GM12878 (cell line): ENCODE results near the gene ACTN2. TPM values are rescaled to one million over a fixed set of nuclear protein-coding genes. Genes with fewer than 3 reads are reported as not detected.

Source experiments
- ATAC-seq: fragments of 200-7000 bp; cut with Tn5 transposase; 3 replicates; pipeline ENCODE4 v1.9.1; 2020; ENCODE audit warnings: mild to moderate bottlenecking, moderate library complexity
- BruUV-seq: library from RNA; stranded (reverse); fragments of 400-500 nt; replicated peaks from 2 replicates; lab custom pipeline; 2021; lab: Mats Ljungman, UMichigan
- CTCF ChIA-PET: fragments of 300-600 bp; sonication (Branson Sonifier 250); formaldehyde crosslinking; extraction: SDS; loops from one replicate; lab custom pipeline; 2021; ENCODE audit warnings: inconsistent platforms; lab: Yijun Ruan, JAX
- POLR2A ChIA-PET: fragments of 350-600 bp; formaldehyde crosslinking; extraction: SDS; loops from one replicate; lab custom pipeline; 2021; ENCODE audit warnings: inconsistent platforms; lab: Charles Lee
- RAD21 ChIA-PET: fragments of 300-600 bp; sonication (Branson Sonifier 250); formaldehyde crosslinking; loops from one replicate; lab custom pipeline; 2023; ENCODE audit warnings: antibody characterized with exemption; ENCODE audit not compliant: unreplicated experiment; lab: Charles Lee
- SMC1A ChIA-PET: fragments of 300-600 bp; sonication (Branson Sonifier 250); formaldehyde crosslinking; loops from one replicate; lab custom pipeline; 2023; ENCODE audit not compliant: unreplicated experiment, uncharacterized antibody; lab: Charles Lee
- DNase-seq: peaks from one replicate; pipeline ENCODE4 v3.0.0-alpha.2; 2011; ENCODE audit warnings: low read depth, low spot score
- FAIRE-seq: peaks from 3 replicates; lab custom pipeline; 2011; peaks lifted over from hg19 to GRCh38; lab: Jason Lieb, UNC
- H2AFZ ChIP-seq: 2 replicates; pipeline ENCODE4 v1.6.0; 2011; ENCODE audit warnings: low read depth, low read length, control low read depth; ENCODE audit not compliant: control insufficient read depth
- H3K27ac ChIP-seq: 2 replicates; pipeline ENCODE4 v1.5.1; 2011; ENCODE audit warnings: control low read depth; ENCODE audit not compliant: control insufficient read depth, insufficient read depth
- H3K27me3 ChIP-seq, 2 experiments: replicated peaks in 1 of 2; 2 replicates each; pipeline versions ENCODE4 v1.6.0 to v1.6.1; 2011; ENCODE audit warnings: low read length in 1 of 2; ENCODE audit not compliant: control insufficient read depth in 2 of 2, insufficient read depth in 2 of 2
- H3K36me3 ChIP-seq, 2 experiments: 2 replicates each; pipeline ENCODE4 v1.5.1; 2011; ENCODE audit warnings: low read length in 1 of 2; ENCODE audit not compliant: control insufficient read depth in 2 of 2, insufficient read depth in 2 of 2
- H3K4me1 ChIP-seq: 2 replicates; pipeline ENCODE4 v1.6.1; 2011; ENCODE audit warnings: mild to moderate bottlenecking, low read length, moderate library complexity, mixed read lengths; ENCODE audit not compliant: control insufficient read depth, insufficient read depth
- H3K4me2 ChIP-seq: 2 replicates; pipeline ENCODE4 v1.6.0; 2011; ENCODE audit warnings: control low read depth; ENCODE audit not compliant: control insufficient read depth, insufficient read depth
- H3K4me3 ChIP-seq: fragments of 200-600 bp; sonication (generic); 2 replicates; pipeline ENCODE4 v1.5.1; 2016
- H3K79me2 ChIP-seq: 2 replicates; pipeline ENCODE4 v1.6.0; 2011; ENCODE audit warnings: low read length; ENCODE audit not compliant: control insufficient read depth, insufficient read depth
- H3K9ac ChIP-seq: 2 replicates; pipeline ENCODE4 v1.8.0; 2011; ENCODE audit warnings: low read length, control low read depth, mixed read lengths; ENCODE audit not compliant: control insufficient read depth, insufficient read depth
- H3K9me3 ChIP-seq: replicated peaks from 3 replicates; pipeline ENCODE4 v1.5.1; 2011; ENCODE audit warnings: mild to moderate bottlenecking, low read length; ENCODE audit not compliant: control insufficient read depth, insufficient read depth
- H4K20me1 ChIP-seq: 2 replicates; pipeline ENCODE4 v1.6.0; 2011; ENCODE audit not compliant: control insufficient read depth, insufficient read depth
- ATF7 ChIP-seq: fragments of 450-650 bp; IDR thresholded peaks from 2 replicates; pipeline ENCODE4 v1.6.1; 2016; ENCODE audit warnings: low read depth, mild to moderate bottlenecking
- CBX5 ChIP-seq: sonication (generic); IDR thresholded peaks from 2 replicates; pipeline ENCODE4 v1.6.1; 2016; ENCODE audit warnings: low read depth, moderate library complexity, mild to moderate bottlenecking, inconsistent platforms
- EP300 ChIP-seq, 2 experiments: fragments of 150-350 bp in 1 of 2; IDR thresholded peaks; 2 replicates each; pipeline ENCODE4 v1.6.1; 2011 to 2012; ENCODE audit warnings: low read depth in 2 of 2, low read length in 2 of 2, borderline replicate concordance in 1 of 2, improper control_type of control experiment in 1 of 2, inconsistent platforms in 1 of 2; ENCODE audit not compliant: control insufficient read depth in 1 of 2
- FOXM1 ChIP-seq: IDR thresholded peaks from 2 replicates; pipeline ENCODE4 v1.6.1; 2012; ENCODE audit warnings: low read depth, mild to moderate bottlenecking, inconsistent platforms, low read length, moderate library complexity
- HDAC2 ChIP-seq: fragments of 200-600 bp; sonication (generic); IDR thresholded peaks from 2 replicates; pipeline ENCODE4 v1.6.1; 2017
- HDGF ChIP-seq: fragments of 450-650 bp; IDR thresholded peaks from 2 replicates; pipeline ENCODE4 v1.6.1; 2016; ENCODE audit warnings: antibody characterized with exemption
- IRF5 ChIP-seq: fragments of 450-650 bp; IDR thresholded peaks from 2 replicates; pipeline ENCODE4 v1.6.1; 2017; ENCODE audit warnings: borderline replicate concordance
- KLF5 ChIP-seq: fragments of 450-650 bp; IDR thresholded peaks from 2 replicates; pipeline ENCODE4 v1.6.1; 2014; ENCODE audit warnings: mild to moderate bottlenecking; ENCODE audit not compliant: partially characterized antibody
- MEF2B ChIP-seq: fragments of 450-650 bp; IDR thresholded peaks from 2 replicates; pipeline ENCODE4 v1.6.1; 2018; ENCODE audit warnings: mild to moderate bottlenecking, moderate library complexity; ENCODE audit not compliant: partially characterized antibody, poor library complexity, severe bottlenecking
- MLLT1 ChIP-seq: fragments of 450-650 bp; IDR thresholded peaks from 2 replicates; pipeline ENCODE4 v1.6.1; 2016; ENCODE audit warnings: mild to moderate bottlenecking
- NFXL1 ChIP-seq: fragments of 450-650 bp; IDR thresholded peaks from 2 replicates; pipeline ENCODE4 v1.6.1; 2017; ENCODE audit warnings: antibody characterized with exemption, mild to moderate bottlenecking, borderline replicate concordance
- NFYB ChIP-seq: IDR thresholded peaks from 2 replicates; pipeline ENCODE4 v1.6.1; 2011; ENCODE audit warnings: low read depth, mild to moderate bottlenecking, low read length, improper control_type of control experiment, moderate library complexity; ENCODE audit not compliant: insufficient read depth
- NR2C2 ChIP-seq: IDR thresholded peaks from 2 replicates; pipeline ENCODE4 v1.6.1; 2011; ENCODE audit warnings: borderline replicate concordance, low read depth; ENCODE audit not compliant: control insufficient read depth, insufficient read length
- PAX8 ChIP-seq: fragments of 450-650 bp; IDR thresholded peaks from 2 replicates; pipeline ENCODE4 v1.6.1; 2017; ENCODE audit warnings: mild to moderate bottlenecking, moderate library complexity
- SRF ChIP-seq, 2 experiments: IDR thresholded peaks; 2 replicates each; pipeline ENCODE4 v1.6.1; 2011; ENCODE audit warnings: low read depth in 2 of 2, low read length in 2 of 2, mild to moderate bottlenecking in 1 of 2, moderate library complexity in 1 of 2
- SUPT20H ChIP-seq: IDR thresholded peaks from 2 replicates; pipeline ENCODE4 v1.6.1; 2011; ENCODE audit warnings: low read depth, mild to moderate bottlenecking, low read length, moderate library complexity, borderline replicate concordance; ENCODE audit not compliant: control insufficient read depth
- TCF7 ChIP-seq: IDR thresholded peaks from 2 replicates; pipeline ENCODE4 v1.6.1; 2014; ENCODE audit warnings: antibody characterized with exemption, borderline replicate concordance
- ZBTB33 ChIP-seq: fragments of 450-650 bp; IDR thresholded peaks from 2 replicates; pipeline ENCODE4 v1.6.1; 2017; ENCODE audit warnings: mild to moderate bottlenecking
- ZNF207 ChIP-seq: fragments of 450-650 bp; IDR thresholded peaks from 2 replicates; pipeline ENCODE4 v1.6.1; 2014; ENCODE audit warnings: antibody characterized with exemption, mild to moderate bottlenecking, borderline replicate concordance
- ZNF384 ChIP-seq: IDR thresholded peaks from 2 replicates; pipeline ENCODE4 v1.6.1; 2012; ENCODE audit warnings: low read depth, mild to moderate bottlenecking, low read length, improper control_type of control experiment, borderline replicate concordance
- WGBS: methylation state at CpG from one replicate; pipeline ENCODE4 v1.1.6; 2016; ENCODE audit warnings: low lambda C conversion rate; ENCODE audit not compliant: insufficient replicate concordance, insufficient coverage; ENCODE audit errors: missing lambda C conversion rate; 5-methylcytosine and 5-hydroxymethylcytosine counted together
- in situ Hi-C: fragments of 300-500 bp; cut with MboI; formaldehyde crosslinking; loops from 9 replicates; pipeline ENCODE4 v1.14.3; 2018; ENCODE audit warnings: mixed read lengths
- intact Hi-C: fragments of 100-400 bp; cut with micrococcal nuclease; formaldehyde crosslinking; loops from one replicate; pipeline ENCODE4 v1.14.2; 2022; ENCODE audit not compliant: unreplicated experiment
- polyA plus RNA-seq, 11 experiments: library from polyadenylated mRNA; depleted of rRNA in 4 of 11; unstranded in 6 of 11; stranded (reverse) in 5 of 11; fragments of >200 nt; fragmentation: Nextera tagmentation in 4 of 11; fragmentation: Illumina TruSeq in 1 of 11; extraction: Ambion mirVana in 4 of 11; extraction: Trizol in 1 of 11; gene quantifications; 1 replicate in 1 of 11; 2 replicates in 10 of 11; pipeline versions ENCODE4 v1.2.1 to v1.2.3, GENCODE V29; 2011 to 2016; ENCODE audit warnings: inconsistent platforms in 2 of 11, missing spikeins in 2 of 11, low read depth in 1 of 11
- total RNA-seq, 4 experiments: library from RNA; depleted of rRNA in 3 of 4; stranded (reverse); fragments of >200 nt in 3 of 4; fragmentation: Illumina TruSeq in 1 of 4; extraction: Trizol in 1 of 4; gene quantifications; 2 replicates each; pipeline versions ENCODE4 v1.2.1 to v1.2.3, GENCODE V29; 2013 to 2021

Gene ACTN2
- total and polyA plus RNA-seq, 10 of the 15 experiments (the other 5 are each of a cell fraction or from before 2014, with no cell fraction given): 0.10 TPM; not detected in 9

GRCh38 chr1:236699366-236699765 is 13.1 kb downstream of the ACTN2 start (continued):
- no peak for TF ChIP-seq CBX5
- no peak for TF ChIP-seq HDGF
- no peak for TF ChIP-seq ZNF384
- no peak for TF ChIP-seq SUPT20H
- no peak for TF ChIP-seq MEF2B
- TF ChIP-seq PAX8: no peak
- no peak for TF ChIP-seq ZNF207
- TF ChIP-seq MLLT1: no peak
- TF ChIP-seq SRF (IDR thresholded peaks at IDR 0.05; ENCODE audit: low read depth in 2 of 2, low read length in 2 of 2): no peak
- no peak for TF ChIP-seq TCF7

GRCh38 chr1:236700903-236701302 is 14.6 kb downstream of the ACTN2 start:
- 25% methylated on average over 2 of the region's 2 CpGs for WGBS
- in situ Hi-C loops: no loop called here
- no TSS peak for BruUV-seq
- TF ChIP-seq SUPT20H: no peak
- no peak for TF ChIP-seq FOXM1
- TF ChIP-seq ATF7: no peak
- no peak for TF ChIP-seq ZBTB33
- TF ChIP-seq MEF2B: no peak
- TF ChIP-seq EP300 (IDR thresholded peaks at IDR 0.05; ENCODE audit: borderline replicate concordance in 1 of 2, control insufficient read depth in 1 of 2, low read depth in 2 of 2, low read length in 2 of 2): no peak
- no peak for TF ChIP-seq NFXL1
- TF ChIP-seq IRF5: no peak
- no peak for TF ChIP-seq NR2C2
- no peak for TF ChIP-seq HDAC2
- TF ChIP-seq NFYB: no peak
- TF ChIP-seq KLF5: no peak

More at GRCh38 chr1:236700903-236701302, 14.6 kb downstream of the ACTN2 start:
- no peak overlapping the region for H3K4me2 ChIP-seq
- H3K27ac ChIP-seq: no peak overlapping the region
- no peaks in the 10 kb centered on the region for H4K20me1 ChIP-seq
- H2AFZ ChIP-seq: no peak overlapping the region
- RAD21 ChIA-PET: no interaction called here
- H3K27me3 ChIP-seq: peaks cover 2% of the 10 kb centered on the region in 2 experiments; a peak in 1 of 4 replicates
- no peaks in the 10 kb centered on the region for H3K79me2 ChIP-seq
- DNase-seq (no peak), FAIRE-seq (no peak), ATAC-seq (no peak)
- no peaks in the 10 kb centered on the region for H3K36me3 ChIP-seq
- no peak overlapping the region for H3K9ac ChIP-seq
- no peaks in the 10 kb centered on the region for H3K9me3 ChIP-seq
- no peaks in the 10 kb centered on the region for H3K4me1 ChIP-seq
- no peak overlapping the region for H3K4me3 ChIP-seq
- SMC1A ChIA-PET: no interaction called here
- POLR2A ChIA-PET: no interaction called here
- intact Hi-C loops: no loop called here
- CTCF ChIA-PET: no interaction called here
